SU-DHL-6 (cell line): Measurements from ENCODE around the gene RAI1.
A peak's percentile ranks its signal among the peaks of the same experiment; 100 is the strongest.

Experiments used
- H2AFZ ChIP-seq: fragments of 200-600 bp; sonication (generic); 2 replicates; pipeline ENCODE4 v1.6.1; 2014; ENCODE audit warnings: low read depth, mild to moderate bottlenecking, moderate library complexity, mixed read lengths, antibody characterized with exemption, low read length; ENCODE audit not compliant: severe bottlenecking
- H3F3A ChIP-seq: fragments of 200-600 bp; shearing (Covaris generic); 2 replicates; pipeline ENCODE4 v1.6.0; 2016; ENCODE audit warnings: antibody characterized with exemption, mild to moderate bottlenecking; ENCODE audit not compliant: insufficient read depth
- H3K27ac ChIP-seq: fragments of 200-600 bp; sonication (generic); 2 replicates; pipeline ENCODE4 v1.5.1; 2016; ENCODE audit warnings: low read depth, mild to moderate bottlenecking, low read length, moderate library complexity, mixed read lengths
- H3K27me3 ChIP-seq: fragments of 200-600 bp; sonication (generic), shearing (Covaris generic); 2 replicates; pipeline ENCODE4 v1.6.0; 2014; ENCODE audit warnings: mild to moderate bottlenecking, low read length
- H3K36me3 ChIP-seq: fragments of 200-600 bp; sonication (generic); 2 replicates; pipeline ENCODE4 v1.6.1; 2014; ENCODE audit warnings: mild to moderate bottlenecking, low read length, mixed read lengths
- H3K4me2 ChIP-seq: fragments of 300-600, 200-600 bp; shearing (Covaris generic), sonication (generic); 2 replicates; pipeline ENCODE4 v1.6.0; 2014; ENCODE audit warnings: low read length, low read depth, mild to moderate bottlenecking; ENCODE audit not compliant: poor library complexity, severe bottlenecking
- H3K4me3 ChIP-seq: fragments of 200-600 bp; sonication (generic); 2 replicates; pipeline ENCODE4 v1.5.1; 2014; ENCODE audit warnings: antibody characterized with exemption, low read length, mild to moderate bottlenecking, mixed read lengths; ENCODE audit not compliant: insufficient read depth, poor library complexity, severe bottlenecking
- H3K79me2 ChIP-seq: fragments of 200-600 bp; sonication (generic); 2 replicates; pipeline ENCODE4 v1.6.1; 2014; ENCODE audit warnings: mild to moderate bottlenecking, low read length, moderate library complexity; ENCODE audit not compliant: insufficient read depth
- H3K9ac ChIP-seq: fragments of 200-600 bp; sonication (generic); 2 replicates; pipeline ENCODE4 v1.7.0; 2014; ENCODE audit warnings: mild to moderate bottlenecking, low read length
- H3K9me2 ChIP-seq: fragments of 200-600 bp; sonication (generic); replicated peaks from 2 replicates; pipeline ENCODE4 v1.6.1; 2014; ENCODE audit warnings: low read length; ENCODE audit not compliant: insufficient read depth
- H3K9me3 ChIP-seq: fragments of 200-600 bp; sonication (generic); 2 replicates; pipeline ENCODE4 v1.6.1; 2014; ENCODE audit warnings: low read length, mixed read lengths; ENCODE audit not compliant: insufficient read depth
- H4K20me1 ChIP-seq: fragments of 200-600 bp; sonication (generic); 2 replicates; pipeline ENCODE4 v1.6.1; 2014; ENCODE audit warnings: low read depth, mild to moderate bottlenecking, antibody characterized with exemption, low read length, moderate library complexity, mixed read lengths
- CTCF ChIP-seq: fragments of 200-600 bp; sonication (generic); IDR thresholded peaks from one replicate; pipeline ENCODE4 v1.5.1; 2017; ENCODE audit warnings: antibody characterized with exemption, mild to moderate bottlenecking, low read length, moderate library complexity; ENCODE audit not compliant: insufficient read depth, poor library complexity, severe bottlenecking
- EZH2phosphoT487 ChIP-seq: fragments of 200-600 bp; sonication (generic), shearing (Covaris generic); conservative IDR thresholded peaks from 2 replicates; pipeline ENCODE4 v1.6.1; 2018; ENCODE audit warnings: mild to moderate bottlenecking, antibody characterized with exemption, low read length, moderate library complexity, mixed read lengths

RAI1 gene

GRCh38 chr17:17679243-17679642 is 2.0 kb upstream of the RAI1 start:
- H3K4me2 ChIP-seq, result no peak overlapping the region
- TF ChIP-seq CTCF (no peak), EZH2phosphoT487 (no peak)
- no peaks in the 10 kb centered on the region for H3K9me2 ChIP-seq
- no peak overlapping the region for H2AFZ ChIP-seq
- H3K4me3 ChIP-seq, result no peak overlapping the region
- H3F3A ChIP-seq, result peaks cover 6% of the 10 kb centered on the region
- no peaks in the 10 kb centered on the region for H3K27me3 ChIP-seq
- H3K9ac ChIP-seq, result no peak overlapping the region
- H4K20me1 ChIP-seq, result no peaks in the 10 kb centered on the region
- no peak overlapping the region for H3K27ac ChIP-seq
- H3K9me3 ChIP-seq, result no peaks in the 10 kb centered on the region
- H3K79me2 ChIP-seq, result no peaks in the 10 kb centered on the region
- H3K36me3 ChIP-seq, result no peaks in the 10 kb centered on the region

GRCh38 chr17:17679748-17680147 is 1.5 kb upstream of the RAI1 start:
- H3K36me3 ChIP-seq, result no peaks in the 10 kb centered on the region
- no peaks in the 10 kb centered on the region for H3K9me3 ChIP-seq
- H2AFZ ChIP-seq, result no peak overlapping the region
- H3K4me3 ChIP-seq, result no peak overlapping the region
- H4K20me1 ChIP-seq, result no peaks in the 10 kb centered on the region
- H3K79me2 ChIP-seq, result no peaks in the 10 kb centered on the region
- TF ChIP-seq EZH2phosphoT487 (no peak), CTCF (no peak)
- no peak overlapping the region for H3K27ac ChIP-seq
- no peaks in the 10 kb centered on the region for H3K27me3 ChIP-seq
- H3K9ac ChIP-seq, result no peak overlapping the region
- H3K9me2 ChIP-seq, result no peaks in the 10 kb centered on the region
- peaks cover 7% of the 10 kb centered on the region for H3F3A ChIP-seq
- H3K4me2 ChIP-seq, result no peak overlapping the region

DNA sequence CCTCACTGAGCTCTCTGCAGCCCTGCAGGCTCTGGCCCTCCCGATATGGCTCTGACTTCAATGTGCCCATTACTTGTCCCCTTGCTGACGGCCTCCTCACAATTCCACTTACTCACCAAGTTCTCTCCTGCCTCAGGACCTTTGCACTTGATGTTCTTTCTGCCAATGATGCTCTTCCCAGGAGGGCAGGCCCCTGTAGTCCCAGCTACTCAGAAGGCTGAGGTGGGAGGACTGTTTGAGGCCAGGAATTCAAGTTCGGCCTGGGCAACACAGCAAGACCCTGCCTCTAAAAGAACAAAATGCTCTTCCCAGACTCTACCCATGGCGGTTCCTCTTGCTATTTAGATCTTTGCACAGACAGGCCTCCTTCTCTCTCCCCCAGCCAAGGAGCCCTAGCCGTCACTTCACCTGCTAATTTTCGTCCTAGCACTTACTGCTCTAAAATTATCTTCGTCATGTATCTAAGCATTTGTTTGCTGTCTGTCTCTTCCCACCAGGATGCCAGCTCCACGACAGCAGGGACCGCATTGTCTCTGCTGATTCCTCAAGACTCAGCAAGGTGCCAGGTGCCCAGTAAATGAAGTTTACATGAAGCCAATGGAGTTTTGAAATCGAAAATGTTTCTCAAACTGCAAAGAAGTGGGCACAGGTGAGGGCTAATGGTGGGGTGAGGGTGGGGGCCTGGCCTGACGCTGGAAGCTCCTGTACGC is 626 bp upstream of the RAI1 start:
- TF ChIP-seq CTCF (no peak), EZH2phosphoT487 (no peak)
- H3K27ac ChIP-seq, result no peak overlapping the region
- no peaks in the 10 kb centered on the region for H3K9me3 ChIP-seq
- peak overlapping the region; percentile 51 for H3K4me2 ChIP-seq
- no peaks in the 10 kb centered on the region for H3K36me3 ChIP-seq
- no peaks in the 10 kb centered on the region for H4K20me1 ChIP-seq
- H3F3A ChIP-seq, result peaks cover 7% of the 10 kb centered on the region
- H3K27me3 ChIP-seq, result no peaks in the 10 kb centered on the region
- H3K9ac ChIP-seq, result 0 out of 2 replicates have a peak overlapping the region, but pooled peaks have one; percentile 47
- no peaks in the 10 kb centered on the region for H3K9me2 ChIP-seq
- H3K79me2 ChIP-seq, result no peaks in the 10 kb centered on the region
- peak overlapping the region; percentile 15 for H3K4me3 ChIP-seq
- H2AFZ ChIP-seq, result no peak overlapping the region
